HG03439 (cell line): ENCODE results near the gene ZNF638.
"Not testable (repeated sequence)": the region's sequence is repeated elsewhere in the genome, so short reads cannot be mapped to it uniquely, and the experiment has no call there.

Source experiments
- ATAC-seq: cut with Tn5 transposase; IDR thresholded peaks from one replicate; pipeline ENCODE4 v1.9.1; 2021; ENCODE audit warnings: mild to moderate bottlenecking, moderate library complexity; ENCODE audit not compliant: unreplicated experiment

The ZNF638 gene

GRCh38 chr2:71395471-71395870, 63.9 kb downstream of the ZNF638 start:
- no peak for ATAC-seq

- no peak for ATAC-seq
Measured at GRCh38 chr2:71402427-71402826, 70.8 kb downstream of the ZNF638 start.

GRCh38 chr2:71409611-71410010, 78.0 kb downstream of the ZNF638 start:
- ATAC-seq = no peak

GRCh38 chr2:71410696-71411095, 79.1 kb downstream of the ZNF638 start:
- no peak for ATAC-seq

GRCh38 chr2:71416866-71417265, 85.3 kb downstream of the ZNF638 start:
- not testable (repeated sequence) for ATAC-seq

- ATAC-seq = no peak
Measured at GRCh38 chr2:71417300-71418202, 86.0 kb downstream of the ZNF638 start.

GRCh38 chr2:71419145-71419544, 87.6 kb downstream of the ZNF638 start:
- no peak for ATAC-seq

GRCh38 chr2:71419976-71420375, 88.4 kb downstream of the ZNF638 start:
- ATAC-seq = no peak

- ATAC-seq = no peak
Measured at GRCh38 chr2:71422786-71423185, 91.2 kb downstream of the ZNF638 start.

- ATAC-seq = no peak
Measured at GRCh38 chr2:71423817-71424420, 92.3 kb downstream of the ZNF638 start.

GRCh38 chr2:71426721-71427120, 95.1 kb downstream of the ZNF638 start:
- no peak for ATAC-seq

- no peak for ATAC-seq
Measured at GRCh38 chr2:71428472-71429383, 97.1 kb downstream of the ZNF638 start.

- not testable (repeated sequence) for ATAC-seq
Measured at GRCh38 chr2:71445142-71445541, 113.6 kb downstream of the ZNF638 start.

- no peak for ATAC-seq
Measured at GRCh38 chr2:71446505-71446904, 114.9 kb downstream of the ZNF638 start.

- ATAC-seq = no peak
Measured at GRCh38 chr2:71449343-71449742, 117.8 kb downstream of the ZNF638 start.

- ATAC-seq = no peak
Measured at GRCh38 chr2:71451705-71452104, 120.1 kb downstream of the ZNF638 start.

GRCh38 chr2:71452565-71452964, 121.0 kb downstream of the ZNF638 start:
- ATAC-seq = no peak

GRCh38 chr2:71453404-71454220, 122.0 kb downstream of the ZNF638 start, which contains the start of gene DYSF:
Gene DYSF (plus strand): TSS chr2:71453561.
- no peak for ATAC-seq

- ATAC-seq = no peak
Measured at GRCh38 chr2:71454221-71455010, 122.8 kb downstream of the ZNF638 start.
